HEK293 (cell line): ENCODE measurements around the gene AGAP1.

Experiments
- CTCF ChIA-PET: fragments of 350-600 bp; formaldehyde crosslinking; extraction: SDS; loops from one replicate; lab custom pipeline; 2021; ENCODE audit warnings: antibody characterized with exemption; lab: Yijun Ruan, JAX
- POLR2A ChIA-PET: fragments of 300-600 bp; formaldehyde crosslinking; extraction: SDS; loops from one replicate; lab custom pipeline; 2020; ENCODE audit warnings: antibody characterized with exemption, inconsistent platforms; lab: Yijun Ruan, JAX
- H3K27ac ChIP-seq: fragments of 200-500 bp; sonication (Bioruptor generic); 2 replicates; pipeline ENCODE4 v1.5.1; 2014; ENCODE audit warnings: low read depth, low read length, control low read depth, inconsistent platforms; ENCODE audit errors: extremely low read depth
- H3K36me3 ChIP-seq, 2 experiments: fragments of 200-500 bp in 1 of 2; sonication (Bioruptor generic) in 1 of 2; 1 replicate in 1 of 2; 2 replicates in 1 of 2; pipeline ENCODE4 v1.5.1; 2014 to 2017; ENCODE audit warnings: inconsistent platforms in 2 of 2, low read length in 2 of 2; ENCODE audit not compliant: control insufficient read depth in 2 of 2, insufficient read depth in 1 of 2
- H3K4me1 ChIP-seq: fragments of 200-500 bp; sonication (Bioruptor generic); 2 replicates; pipeline ENCODE4 v1.5.1; 2014; ENCODE audit warnings: mild to moderate bottlenecking, low read length, inconsistent platforms; ENCODE audit not compliant: control insufficient read depth, insufficient read depth
- H3K4me3 ChIP-seq: 2 replicates; pipeline ENCODE4 v1.5.1; 2011; ENCODE audit warnings: low read depth, mild to moderate bottlenecking, control low read depth, low read length, moderate library complexity
- H3K9me3 ChIP-seq: fragments of 200-500 bp; sonication (Bioruptor generic); 2 replicates; pipeline ENCODE4 v1.5.1; 2014; ENCODE audit warnings: low read depth, low read length, inconsistent platforms; ENCODE audit not compliant: control insufficient read depth, insufficient read depth
- BCL11B ChIP-seq: fragments of 450-650 bp; formaldehyde crosslinking; IDR thresholded peaks from 2 replicates; pipeline ENCODE4 v1.5.1; 2016; ENCODE audit warnings: low read depth, missing biosample characterization, missing genetic modification characterization
- GLIS1 ChIP-seq: fragments of 450-650 bp; formaldehyde crosslinking; IDR thresholded peaks from 2 replicates; pipeline ENCODE4 v1.5.1; 2016; ENCODE audit warnings: missing biosample characterization, missing genetic modification characterization
- HOXA7 ChIP-seq: sonication (generic); formaldehyde crosslinking; IDR thresholded peaks from 2 replicates; pipeline ENCODE4 v1.8.1; 2022; ENCODE audit warnings: missing genetic modification reagents, borderline replicate concordance
- HOXC10 ChIP-seq: sonication (generic); formaldehyde crosslinking; IDR thresholded peaks from 2 replicates; pipeline ENCODE4 v1.8.1; 2023; ENCODE audit warnings: mild to moderate bottlenecking, missing genetic modification reagents
- KLF8 ChIP-seq: fragments of 450-650 bp; formaldehyde crosslinking; IDR thresholded peaks from 2 replicates; pipeline ENCODE4 v1.5.1; 2016; ENCODE audit warnings: missing biosample characterization, missing genetic modification characterization
- ZNF132 ChIP-seq: fragments of 450-650 bp; formaldehyde crosslinking; IDR thresholded peaks from 2 replicates; pipeline ENCODE4 v1.5.1; 2017; ENCODE audit warnings: missing biosample characterization, missing genetic modification characterization, borderline replicate concordance
- ZNF155 ChIP-seq: fragments of 450-650 bp; formaldehyde crosslinking; IDR thresholded peaks from 2 replicates; pipeline ENCODE4 v1.5.1; 2016; ENCODE audit warnings: missing biosample characterization, missing genetic modification characterization
- ZNF174 ChIP-seq: fragments of 450-650 bp; formaldehyde crosslinking; IDR thresholded peaks from 2 replicates; pipeline ENCODE4 v1.5.0; 2017; ENCODE audit warnings: missing biosample characterization, mild to moderate bottlenecking, missing genetic modification characterization
- ZNF335 ChIP-seq: fragments of 450-650 bp; formaldehyde crosslinking; conservative IDR thresholded peaks from 2 replicates; pipeline ENCODE4 v1.5.1; 2016; ENCODE audit warnings: missing biosample characterization, missing genetic modification characterization
- ZNF555 ChIP-seq: fragments of 450-650 bp; formaldehyde crosslinking; conservative IDR thresholded peaks from 2 replicates; pipeline ENCODE4 v1.5.1; 2017; ENCODE audit warnings: missing biosample characterization, mild to moderate bottlenecking, missing genetic modification characterization, inconsistent platforms
- ZNF670 ChIP-seq: fragments of 450-650 bp; formaldehyde crosslinking; IDR thresholded peaks from 2 replicates; pipeline ENCODE4 v1.5.1; 2016; ENCODE audit warnings: missing biosample characterization, missing genetic modification characterization, low read depth
- ZSCAN30 ChIP-seq: fragments of 450-650 bp; IDR thresholded peaks from 2 replicates; pipeline ENCODE4 v1.5.1; 2018; ENCODE audit warnings: missing biosample characterization, mild to moderate bottlenecking, missing genetic modification characterization, moderate library complexity
- TF ChIP-seq, protein P1 (sequence below): fragments of 450-650 bp; formaldehyde crosslinking; IDR thresholded peaks from 2 replicates; pipeline ENCODE4 v1.5.1; 2016; ENCODE audit warnings: missing biosample characterization, missing genetic modification characterization
- TF ChIP-seq, protein P2 (sequence below): fragments of 450-650 bp; formaldehyde crosslinking; conservative IDR thresholded peaks from 2 replicates; pipeline ENCODE4 v1.5.1; 2016; ENCODE audit warnings: low read depth, missing biosample characterization, missing genetic modification characterization
- TF ChIP-seq, protein P3 (sequence below): fragments of 450-650 bp; formaldehyde crosslinking; IDR thresholded peaks from 2 replicates; pipeline ENCODE4 v1.5.1; 2016; ENCODE audit warnings: missing biosample characterization, missing genetic modification characterization
- TF ChIP-seq, protein P4 (sequence below): fragments of 450-650 bp; formaldehyde crosslinking; IDR thresholded peaks from 2 replicates; pipeline ENCODE4 v1.5.1; 2016; ENCODE audit warnings: missing biosample characterization, missing genetic modification characterization, low read depth
- TF ChIP-seq, protein P5 (sequence below): fragments of 450-650 bp; formaldehyde crosslinking; IDR thresholded peaks from 2 replicates; pipeline ENCODE4; 2016; ENCODE audit warnings: missing biosample characterization, missing genetic modification characterization
- TF ChIP-seq, protein P6 (sequence below): fragments of 450-650 bp; formaldehyde crosslinking; IDR thresholded peaks from 2 replicates; pipeline ENCODE4 v1.5.1; 2016; ENCODE audit warnings: missing biosample characterization, missing genetic modification characterization
- TF ChIP-seq, protein P7 (sequence below): fragments of 450-650 bp; formaldehyde crosslinking; IDR thresholded peaks from 2 replicates; pipeline ENCODE4 v1.5.1; 2016; ENCODE audit warnings: missing biosample characterization, missing genetic modification characterization

The AGAP1 gene

DNA sequence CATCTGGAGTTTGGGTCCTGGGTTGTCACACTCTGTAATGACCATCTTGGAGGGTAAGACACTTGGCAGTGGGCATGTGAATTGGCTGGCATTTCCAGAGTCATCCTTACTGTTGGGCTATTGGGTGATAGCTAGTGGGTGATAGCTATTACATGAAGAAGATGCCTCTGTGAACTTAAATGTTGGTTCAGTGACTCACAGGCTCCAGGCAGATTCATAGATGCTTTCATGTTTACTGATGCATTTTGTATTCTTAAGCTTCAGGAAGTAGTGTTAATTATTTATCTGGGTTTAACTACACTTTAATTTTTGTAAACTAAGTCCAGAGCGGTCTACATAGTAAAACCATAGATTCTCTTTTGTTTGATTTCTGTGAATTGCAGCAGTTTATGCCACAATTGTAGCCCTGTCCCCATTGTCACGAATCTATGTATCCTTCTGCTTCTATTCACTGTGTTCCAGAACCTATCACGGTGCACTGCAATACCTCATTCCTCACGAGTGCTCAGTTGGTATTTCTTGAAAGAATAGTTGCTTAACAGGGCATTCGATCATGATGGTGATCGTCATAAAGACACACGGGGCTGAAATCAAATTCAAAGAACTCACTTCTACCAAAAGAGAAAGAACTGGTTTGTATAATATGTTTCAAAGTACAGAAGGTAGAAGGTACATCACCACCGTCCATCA, 594.7 kb downstream of the AGAP1 start (continued):
- TF ChIP-seq, protein P1, sequence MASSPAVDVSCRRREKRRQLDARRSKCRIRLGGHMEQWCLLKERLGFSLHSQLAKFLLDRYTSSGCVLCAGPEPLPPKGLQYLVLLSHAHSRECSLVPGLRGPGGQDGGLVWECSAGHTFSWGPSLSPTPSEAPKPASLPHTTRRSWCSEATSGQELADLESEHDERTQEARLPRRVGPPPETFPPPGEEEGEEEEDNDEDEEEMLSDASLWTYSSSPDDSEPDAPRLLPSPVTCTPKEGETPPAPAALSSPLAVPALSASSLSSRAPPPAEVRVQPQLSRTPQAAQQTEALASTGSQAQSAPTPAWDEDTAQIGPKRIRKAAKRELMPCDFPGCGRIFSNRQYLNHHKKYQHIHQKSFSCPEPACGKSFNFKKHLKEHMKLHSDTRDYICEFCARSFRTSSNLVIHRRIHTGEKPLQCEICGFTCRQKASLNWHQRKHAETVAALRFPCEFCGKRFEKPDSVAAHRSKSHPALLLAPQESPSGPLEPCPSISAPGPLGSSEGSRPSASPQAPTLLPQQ (tag by site-specific recombination): no peak

DNA sequence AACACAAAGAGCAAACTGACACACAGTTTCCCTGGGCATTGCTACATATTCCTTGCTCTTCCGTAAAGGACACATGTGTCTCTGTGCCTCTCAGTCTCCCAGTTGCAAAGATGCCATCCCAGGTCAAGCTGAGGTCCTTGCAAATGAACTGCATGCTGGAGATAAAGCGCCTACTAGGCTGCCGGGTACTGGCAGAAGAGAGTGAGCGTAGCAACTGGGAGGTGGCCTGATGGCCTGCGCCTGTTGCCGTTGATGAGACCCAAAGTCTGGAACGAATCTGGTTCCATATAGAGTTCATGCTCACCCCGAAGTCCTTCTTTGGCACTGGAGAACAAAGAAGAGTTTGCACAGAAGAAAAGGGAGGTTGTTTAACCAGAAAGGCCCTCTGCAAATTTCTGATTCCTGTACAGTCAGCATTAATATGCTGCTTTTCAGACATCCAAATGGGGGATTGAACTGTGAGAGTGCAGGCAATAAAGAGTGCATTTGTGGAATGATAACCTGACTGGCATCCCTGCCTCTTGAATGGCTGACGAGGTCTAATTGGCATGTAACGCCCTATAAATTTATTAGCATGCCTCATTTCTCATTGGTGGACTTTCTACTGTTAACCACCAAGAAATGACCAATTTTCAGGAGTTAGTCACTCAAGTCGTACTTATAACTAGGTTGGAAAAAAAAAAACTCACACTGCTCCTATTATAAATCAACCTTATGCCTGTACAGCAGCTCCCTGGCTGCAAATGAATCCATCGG, 595.6 kb downstream of the AGAP1 start:
- no peaks in the 10 kb centered on the region for H3K36me3 ChIP-seq
- TF ChIP-seq GLIS1 (tag by site-specific recombination): no peak
- TF ChIP-seq ZNF555: no peak
- TF ChIP-seq ZNF335 (tag by site-specific recombination): no peak
- TF ChIP-seq KLF8 (tag by site-specific recombination): no peak
- TF ChIP-seq, protein P2, sequence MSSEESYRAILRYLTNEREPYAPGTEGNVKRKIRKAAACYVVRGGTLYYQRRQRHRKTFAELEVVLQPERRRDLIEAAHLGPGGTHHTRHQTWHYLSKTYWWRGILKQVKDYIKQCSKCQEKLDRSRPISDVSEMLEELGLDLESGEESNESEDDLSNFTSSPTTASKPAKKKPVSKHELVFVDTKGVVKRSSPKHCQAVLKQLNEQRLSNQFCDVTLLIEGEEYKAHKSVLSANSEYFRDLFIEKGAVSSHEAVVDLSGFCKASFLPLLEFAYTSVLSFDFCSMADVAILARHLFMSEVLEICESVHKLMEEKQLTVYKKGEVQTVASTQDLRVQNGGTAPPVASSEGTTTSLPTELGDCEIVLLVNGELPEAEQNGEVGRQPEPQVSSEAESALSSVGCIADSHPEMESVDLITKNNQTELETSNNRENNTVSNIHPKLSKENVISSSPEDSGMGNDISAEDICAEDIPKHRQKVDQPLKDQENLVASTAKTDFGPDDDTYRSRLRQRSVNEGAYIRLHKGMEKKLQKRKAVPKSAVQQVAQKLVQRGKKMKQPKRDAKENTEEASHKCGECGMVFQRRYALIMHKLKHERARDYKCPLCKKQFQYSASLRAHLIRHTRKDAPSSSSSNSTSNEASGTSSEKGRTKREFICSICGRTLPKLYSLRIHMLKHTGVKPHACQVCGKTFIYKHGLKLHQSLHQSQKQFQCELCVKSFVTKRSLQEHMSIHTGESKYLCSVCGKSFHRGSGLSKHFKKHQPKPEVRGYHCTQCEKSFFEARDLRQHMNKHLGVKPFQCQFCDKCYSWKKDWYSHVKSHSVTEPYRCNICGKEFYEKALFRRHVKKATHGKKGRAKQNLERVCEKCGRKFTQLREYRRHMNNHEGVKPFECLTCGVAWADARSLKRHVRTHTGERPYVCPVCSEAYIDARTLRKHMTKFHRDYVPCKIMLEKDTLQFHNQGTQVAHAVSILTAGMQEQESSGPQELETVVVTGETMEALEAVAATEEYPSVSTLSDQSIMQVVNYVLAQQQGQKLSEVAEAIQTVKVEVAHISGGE (tag by site-specific recombination): no peak
- no peak for TF ChIP-seq HOXC10 (CRISPR knock-in tag)
- TF ChIP-seq, protein P3, sequence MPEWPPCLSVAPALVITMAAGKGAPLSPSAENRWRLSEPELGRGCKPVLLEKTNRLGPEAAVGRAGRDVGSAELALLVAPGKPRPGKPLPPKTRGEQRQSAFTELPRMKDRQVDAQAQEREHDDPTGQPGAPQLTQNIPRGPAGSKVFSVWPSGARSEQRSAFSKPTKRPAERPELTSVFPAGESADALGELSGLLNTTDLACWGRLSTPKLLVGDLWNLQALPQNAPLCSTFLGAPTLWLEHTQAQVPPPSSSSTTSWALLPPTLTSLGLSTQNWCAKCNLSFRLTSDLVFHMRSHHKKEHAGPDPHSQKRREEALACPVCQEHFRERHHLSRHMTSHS (tag by site-specific recombination): no peak
- TF ChIP-seq, protein P4, sequence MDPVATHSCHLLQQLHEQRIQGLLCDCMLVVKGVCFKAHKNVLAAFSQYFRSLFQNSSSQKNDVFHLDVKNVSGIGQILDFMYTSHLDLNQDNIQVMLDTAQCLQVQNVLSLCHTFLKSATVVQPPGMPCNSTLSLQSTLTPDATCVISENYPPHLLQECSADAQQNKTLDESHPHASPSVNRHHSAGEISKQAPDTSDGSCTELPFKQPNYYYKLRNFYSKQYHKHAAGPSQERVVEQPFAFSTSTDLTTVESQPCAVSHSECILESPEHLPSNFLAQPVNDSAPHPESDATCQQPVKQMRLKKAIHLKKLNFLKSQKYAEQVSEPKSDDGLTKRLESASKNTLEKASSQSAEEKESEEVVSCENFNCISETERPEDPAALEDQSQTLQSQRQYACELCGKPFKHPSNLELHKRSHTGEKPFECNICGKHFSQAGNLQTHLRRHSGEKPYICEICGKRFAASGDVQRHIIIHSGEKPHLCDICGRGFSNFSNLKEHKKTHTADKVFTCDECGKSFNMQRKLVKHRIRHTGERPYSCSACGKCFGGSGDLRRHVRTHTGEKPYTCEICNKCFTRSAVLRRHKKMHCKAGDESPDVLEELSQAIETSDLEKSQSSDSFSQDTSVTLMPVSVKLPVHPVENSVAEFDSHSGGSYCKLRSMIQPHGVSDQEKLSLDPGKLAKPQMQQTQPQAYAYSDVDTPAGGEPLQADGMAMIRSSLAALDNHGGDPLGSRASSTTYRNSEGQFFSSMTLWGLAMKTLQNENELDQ (tag by site-specific recombination): no peak
- no peak for TF ChIP-seq ZNF174 (tag by site-specific recombination)
- TF ChIP-seq, all 188 proteins: peak for 0
- Histone ChIP-seq H3K4me1 (no peaks in the 10 kb centered on the region), H3K9me3 (no peaks in the 10 kb centered on the region), H3K27ac (no peak overlapping the region), H3K4me3 (no peak overlapping the region)
- CTCF ChIA-PET: no interaction called here
- POLR2A ChIA-PET: no interaction called here

DNA sequence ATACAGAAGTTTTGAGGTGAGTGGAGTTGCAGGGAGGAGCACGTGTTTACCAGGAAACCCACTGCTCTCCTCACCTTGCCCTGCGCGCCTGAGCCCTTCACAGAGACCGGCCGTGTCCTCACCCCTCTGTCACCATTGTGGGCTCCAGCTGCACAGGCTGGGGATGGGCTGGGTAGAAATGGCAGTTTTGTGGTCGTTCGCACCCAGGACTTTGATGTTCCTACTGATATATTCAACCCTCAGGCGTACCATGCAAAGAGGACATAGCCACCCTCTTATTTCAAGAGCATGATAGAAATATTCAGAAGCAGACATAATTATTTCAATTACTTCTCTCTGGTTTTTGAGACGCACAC, 596.2 kb downstream of the AGAP1 start:
- Histone ChIP-seq H3K9me3 (no peaks in the 10 kb centered on the region), H3K4me1 (no peaks in the 10 kb centered on the region), H3K27ac (no peak overlapping the region), H3K4me3 (no peak overlapping the region), H3K36me3 (no peaks in the 10 kb centered on the region)
- POLR2A ChIA-PET: no interaction called here
- CTCF ChIA-PET: no interaction called here
- no peak for TF ChIP-seq HOXA7
- TF ChIP-seq, protein P5, sequence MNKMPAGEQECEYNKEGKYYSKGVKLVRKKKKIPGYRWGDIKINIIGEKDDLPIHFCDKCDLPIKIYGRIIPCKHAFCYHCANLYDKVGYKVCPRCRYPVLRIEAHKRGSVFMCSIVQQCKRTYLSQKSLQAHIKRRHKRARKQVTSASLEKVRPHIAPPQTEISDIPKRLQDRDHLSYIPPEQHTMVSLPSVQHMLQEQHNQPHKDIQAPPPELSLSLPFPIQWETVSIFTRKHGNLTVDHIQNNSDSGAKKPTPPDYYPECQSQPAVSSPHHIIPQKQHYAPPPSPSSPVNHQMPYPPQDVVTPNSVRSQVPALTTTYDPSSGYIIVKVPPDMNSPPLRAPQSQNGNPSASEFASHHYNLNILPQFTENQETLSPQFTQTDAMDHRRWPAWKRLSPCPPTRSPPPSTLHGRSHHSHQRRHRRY (tag by site-specific recombination): no peak
- TF ChIP-seq BCL11B (tag by site-specific recombination): no peak
- TF ChIP-seq ZNF132 (tag by site-specific recombination): no peak
- TF ChIP-seq, protein P6, sequence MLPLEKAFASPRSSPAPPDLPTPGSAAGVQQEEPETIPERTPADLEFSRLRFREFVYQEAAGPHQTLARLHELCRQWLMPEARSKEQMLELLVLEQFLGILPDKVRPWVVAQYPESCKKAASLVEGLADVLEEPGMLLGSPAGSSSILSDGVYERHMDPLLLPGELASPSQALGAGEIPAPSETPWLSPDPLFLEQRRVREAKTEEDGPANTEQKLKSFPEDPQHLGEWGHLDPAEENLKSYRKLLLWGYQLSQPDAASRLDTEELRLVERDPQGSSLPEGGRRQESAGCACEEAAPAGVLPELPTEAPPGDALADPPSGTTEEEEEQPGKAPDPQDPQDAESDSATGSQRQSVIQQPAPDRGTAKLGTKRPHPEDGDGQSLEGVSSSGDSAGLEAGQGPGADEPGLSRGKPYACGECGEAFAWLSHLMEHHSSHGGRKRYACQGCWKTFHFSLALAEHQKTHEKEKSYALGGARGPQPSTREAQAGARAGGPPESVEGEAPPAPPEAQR (tag by site-specific recombination): no peak
- TF ChIP-seq ZNF670: no peak
- no peak for TF ChIP-seq ZNF155
- TF ChIP-seq, protein P7, sequence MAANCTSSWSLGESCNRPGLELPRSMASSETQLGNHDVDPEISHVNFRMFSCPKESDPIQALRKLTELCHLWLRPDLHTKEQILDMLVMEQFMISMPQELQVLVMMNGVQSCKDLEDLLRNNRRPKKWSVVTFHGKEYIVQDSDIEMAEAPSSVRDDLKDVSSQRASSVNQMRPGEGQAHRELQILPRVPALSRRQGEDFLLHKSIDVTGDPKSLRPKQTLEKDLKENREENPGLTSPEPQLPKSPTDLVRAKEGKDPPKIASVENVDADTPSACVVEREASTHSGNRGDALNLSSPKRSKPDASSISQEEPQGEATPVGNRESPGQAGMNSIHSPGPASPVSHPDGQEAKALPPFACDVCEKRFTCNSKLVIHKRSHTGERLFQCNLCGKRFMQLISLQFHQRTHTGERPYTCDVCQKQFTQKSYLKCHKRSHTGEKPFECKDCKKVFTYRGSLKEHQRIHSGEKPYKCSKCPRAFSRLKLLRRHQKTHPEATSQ (tag by site-specific recombination): no peak
- no peak for TF ChIP-seq ZSCAN30
